Stomach (tissue), 9 donors: ENCODE results near the gene SLC22A12. TPM values are rescaled to one million over a fixed set of nuclear protein-coding genes. Genes with fewer than 3 reads are reported as not detected.
"Not testable (repeated sequence)": the region's sequence is repeated elsewhere in the genome, so short reads cannot be mapped to it uniquely, and the experiment has no call there.

Source experiments
- DNase-seq, 2 donors: peaks; one replicate each; pipeline versions ENCODE4 v3.0.0 to v3.0.0-alpha.2; 2013 to 2019
- H3K27ac ChIP-seq, 5 donors: fragments of 200-600 bp in 4 of 5; sonication (generic) in 4 of 5; one replicate each; pipeline ENCODE4 v1.5.1; 2013 to 2019; ENCODE audit warnings: mild to moderate bottlenecking in 1 of 5, moderate library complexity in 1 of 5
- H3K27me3 ChIP-seq, 3 donors: fragments of 200-600 bp; sonication (generic); one replicate each; pipeline ENCODE4 v1.5.1; 2017 to 2019; ENCODE audit warnings: mixed run types in 1 of 3
- H3K36me3 ChIP-seq, 4 donors: fragments of 200-600 bp; sonication (generic); 1 replicate in 3 of 4; 2 replicates in 1 of 4; pipeline ENCODE4 v1.5.1; 2016 to 2019
- H3K4me1 ChIP-seq, 4 donors: fragments of 200-600 bp; sonication (generic); one replicate each; pipeline ENCODE4 v1.5.1; 2016 to 2019
- H3K4me3 ChIP-seq, 4 donors: fragments of 200-600 bp; sonication (generic) in 3 of 4; one replicate each; pipeline ENCODE4 v1.5.1; 2016 to 2019; ENCODE audit warnings: mild to moderate bottlenecking in 1 of 4
- H3K9me3 ChIP-seq, 4 donors: fragments of 200-600 bp; sonication (generic); one replicate each; pipeline ENCODE4 v1.5.1; 2016 to 2019
- EP300 ChIP-seq: sonication (generic); formaldehyde crosslinking; IDR thresholded peaks from one replicate; pipeline ENCODE4 v1.6.1; 2017; ENCODE audit warnings: antibody characterized with exemption
- POLR2A ChIP-seq, 4 donors: fragments of 450-650 bp; IDR thresholded peaks; one replicate each; pipeline ENCODE4 v1.6.1; 2016; ENCODE audit warnings: antibody characterized with exemption in 4 of 4, control low read depth in 2 of 4, mild to moderate bottlenecking in 1 of 4, moderate library complexity in 1 of 4
- POLR2AphosphoS5 ChIP-seq, 3 donors: sonication (generic); formaldehyde crosslinking; IDR thresholded peaks; one replicate each; pipeline ENCODE4 v1.6.1; 2016; ENCODE audit warnings: antibody characterized with exemption in 3 of 3
- WGBS, 5 donors: extraction: QIAGEN DNeasy Blood & Tissue Kit in 3 of 5; methylation state at CpG; one replicate each; pipeline versions ENCODE4 v1.1.5 to v1.1.7; 2013 to 2018; 5-methylcytosine and 5-hydroxymethylcytosine counted together
- intact Hi-C: fragments of 100-400 bp; cut with DNase I; formaldehyde crosslinking; loops from one replicate; pipeline ENCODE4 v1.15.1; 2023; ENCODE audit warnings: low total_unique reads
- polyA plus RNA-seq, 3 donors: library from polyadenylated mRNA; stranded (reverse); fragments of 200-250 nt; gene quantifications; one replicate each; pipeline ENCODE4 v1.2.3, GENCODE V29; 2013
- total RNA-seq, 5 donors: library from RNA; depleted of rRNA; stranded (reverse); fragments of >200 nt; gene quantifications; one replicate each; pipeline versions ENCODE4 v1.1.0 to v1.2.3, GENCODE V29; 2014 to 2016
- TF ChIP-seq, protein P1 (sequence below), 7 experiments: fragments of 450-650 bp in 4 of 7; fragments of 200-600 bp in 3 of 7; sonication (generic) in 3 of 7; IDR thresholded peaks; one replicate each; pipeline ENCODE4 v1.5.1; 2016 to 2019; ENCODE audit warnings: antibody characterized with exemption in 7 of 7, control low read depth in 2 of 7, mild to moderate bottlenecking in 1 of 7
- donor health status: healthy with polysubstance abuse.
- donor health status: Bipolar disorder and iron deficiency.
- donor health status: healthy.

The SLC22A12 gene
- total and polyA plus RNA-seq, 8 donors = not detected

DNA sequence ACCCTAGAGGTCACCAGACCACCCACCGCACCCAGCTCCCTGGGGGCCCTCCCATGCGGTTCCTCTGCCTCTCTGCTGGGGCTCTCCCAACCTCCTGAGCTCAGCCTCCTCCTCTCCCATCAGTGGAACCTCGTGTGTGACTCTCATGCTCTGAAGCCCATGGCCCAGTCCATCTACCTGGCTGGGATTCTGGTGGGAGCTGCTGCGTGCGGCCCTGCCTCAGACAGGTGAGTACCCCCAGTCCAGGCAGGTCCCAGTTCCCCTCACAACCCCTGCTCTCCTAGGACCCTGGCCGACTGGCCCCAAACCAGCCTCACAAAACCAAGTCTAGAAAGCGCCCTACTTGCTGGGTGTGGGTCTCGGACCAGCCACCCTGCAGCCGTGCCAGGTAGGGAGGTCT is 1.6 kb downstream of the SLC22A12 start:
- TF ChIP-seq, protein P1, sequence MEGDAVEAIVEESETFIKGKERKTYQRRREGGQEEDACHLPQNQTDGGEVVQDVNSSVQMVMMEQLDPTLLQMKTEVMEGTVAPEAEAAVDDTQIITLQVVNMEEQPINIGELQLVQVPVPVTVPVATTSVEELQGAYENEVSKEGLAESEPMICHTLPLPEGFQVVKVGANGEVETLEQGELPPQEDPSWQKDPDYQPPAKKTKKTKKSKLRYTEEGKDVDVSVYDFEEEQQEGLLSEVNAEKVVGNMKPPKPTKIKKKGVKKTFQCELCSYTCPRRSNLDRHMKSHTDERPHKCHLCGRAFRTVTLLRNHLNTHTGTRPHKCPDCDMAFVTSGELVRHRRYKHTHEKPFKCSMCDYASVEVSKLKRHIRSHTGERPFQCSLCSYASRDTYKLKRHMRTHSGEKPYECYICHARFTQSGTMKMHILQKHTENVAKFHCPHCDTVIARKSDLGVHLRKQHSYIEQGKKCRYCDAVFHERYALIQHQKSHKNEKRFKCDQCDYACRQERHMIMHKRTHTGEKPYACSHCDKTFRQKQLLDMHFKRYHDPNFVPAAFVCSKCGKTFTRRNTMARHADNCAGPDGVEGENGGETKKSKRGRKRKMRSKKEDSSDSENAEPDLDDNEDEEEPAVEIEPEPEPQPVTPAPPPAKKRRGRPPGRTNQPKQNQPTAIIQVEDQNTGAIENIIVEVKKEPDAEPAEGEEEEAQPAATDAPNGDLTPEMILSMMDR (IDR thresholded peaks at IDR 0.05) = no peak
- TF ChIP-seq EP300 = no peak
- no peak for TF ChIP-seq POLR2A (IDR thresholded peaks at IDR 0.05)
- no peak for TF ChIP-seq POLR2AphosphoS5 (IDR thresholded peaks at IDR 0.05)
- 79 to 85% (median 83%) methylated on average over 6 to 9 of the region's 9 CpGs for WGBS, 5 donors

DNA sequence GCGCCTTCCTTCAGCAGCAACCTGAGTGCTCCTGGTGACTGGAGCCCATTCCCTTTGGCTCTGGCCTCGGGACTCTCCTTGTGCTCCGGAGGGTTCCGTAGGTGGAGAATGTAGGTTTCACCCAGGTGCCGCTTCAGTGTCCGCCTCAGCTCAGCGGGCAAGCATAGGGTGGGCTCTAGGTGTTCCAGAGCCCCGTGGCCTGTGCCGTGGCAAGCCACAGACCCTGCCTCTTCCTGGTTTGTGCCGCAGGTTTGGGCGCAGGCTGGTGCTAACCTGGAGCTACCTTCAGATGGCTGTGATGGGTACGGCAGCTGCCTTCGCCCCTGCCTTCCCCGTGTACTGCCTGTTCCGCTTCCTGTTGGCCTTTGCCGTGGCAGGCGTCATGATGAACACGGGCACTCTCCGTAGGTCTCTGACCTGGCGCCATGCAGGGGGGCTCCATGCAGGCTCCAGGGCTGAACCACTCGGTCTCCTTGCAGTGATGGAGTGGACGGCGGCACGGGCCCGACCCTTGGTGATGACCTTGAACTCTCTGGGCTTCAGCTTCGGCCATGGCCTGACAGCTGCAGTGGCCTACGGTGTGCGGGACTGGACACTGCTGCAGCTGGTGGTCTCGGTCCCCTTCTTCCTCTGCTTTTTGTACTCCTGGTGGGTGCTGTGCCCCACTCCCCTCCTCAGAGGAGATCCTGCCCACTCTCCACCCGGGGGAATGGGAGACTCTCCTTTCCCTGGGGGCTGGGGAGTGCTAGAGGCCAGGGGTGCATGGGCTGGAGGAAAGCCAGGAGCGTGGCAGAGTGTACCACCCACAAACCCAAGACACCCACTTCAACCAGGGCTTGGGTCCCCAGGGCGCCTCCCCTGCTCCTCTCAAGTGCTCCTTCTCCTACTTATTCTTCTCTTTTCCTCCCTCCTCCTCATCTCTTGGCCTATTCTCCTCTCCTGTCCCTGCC is 2.4 kb downstream of the SLC22A12 start:
- Histone ChIP-seq H3K4me3 (no peak overlapping the region), H3K4me1 (no peaks in the 10 kb centered on the region), H3K9me3 (peaks cover 0 to 12% (median 9%) of the 10 kb centered on the region in 4 donors), H3K27ac (no peak overlapping the region), H3K27me3 (no peaks in the 10 kb centered on the region), H3K36me3 (no peaks in the 10 kb centered on the region)
- intact Hi-C loops = no loop called here
- no peak for TF ChIP-seq EP300
- no peak for TF ChIP-seq POLR2A (IDR thresholded peaks at IDR 0.05)
- TF ChIP-seq POLR2AphosphoS5 (IDR thresholded peaks at IDR 0.05) = no peak
- TF ChIP-seq, protein P1 (IDR thresholded peaks at IDR 0.05) = no peak
- 85 to 87% (median 86%) methylated on average over 25 to 32 of the region's 32 CpGs for WGBS, 5 donors
- DNase-seq = no peak

More for the DNA sequence above, 1.6 kb downstream of the SLC22A12 start:
- Histone ChIP-seq H3K27me3 (no peaks in the 10 kb centered on the region), H3K27ac (no peak overlapping the region), H3K4me1 (no peaks in the 10 kb centered on the region), H3K9me3 (peaks cover 0 to 17% (median 15%) of the 10 kb centered on the region in 4 donors), H3K36me3 (no peaks in the 10 kb centered on the region), H3K4me3 (no peak overlapping the region)
- DNase-seq = no peak
- intact Hi-C loops = no loop called here

DNA sequence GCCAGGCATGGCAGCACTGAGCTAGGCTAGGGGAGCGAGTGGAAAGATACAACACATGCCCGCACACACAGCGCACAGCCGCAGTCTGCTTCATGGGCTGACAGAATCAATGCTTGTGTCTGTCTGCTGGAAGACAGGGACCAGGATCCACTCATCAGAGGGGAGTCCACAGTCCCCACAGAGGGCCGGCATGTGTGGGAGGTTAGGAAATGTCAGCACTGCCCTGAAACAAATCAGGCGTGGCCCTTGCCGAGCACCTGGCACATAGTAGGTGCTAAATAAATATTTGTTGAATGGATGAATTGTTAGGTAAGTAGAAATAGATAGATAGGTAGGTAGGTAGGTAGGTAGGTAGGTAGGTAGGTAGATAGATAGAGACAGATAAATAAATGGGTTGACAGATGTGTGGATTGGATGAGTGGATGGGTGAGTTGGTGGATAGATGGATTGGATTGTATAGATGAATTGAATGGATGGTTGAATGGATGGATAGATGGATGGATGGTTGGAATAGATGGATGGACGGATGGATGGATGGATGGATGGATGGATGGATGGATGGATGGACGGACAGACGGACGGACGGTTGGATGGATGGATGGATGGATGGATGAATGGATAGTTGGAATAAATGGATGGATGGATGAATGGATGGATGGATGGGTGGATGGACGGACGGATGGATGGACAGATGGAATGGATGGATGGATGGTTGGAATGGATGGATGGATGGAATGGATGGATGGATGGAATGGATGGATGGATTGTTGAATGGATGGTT is 3.3 kb downstream of the SLC22A12 start:
- TF ChIP-seq EP300 (no peak), POLR2A (IDR thresholded peaks at IDR 0.05) (no peak), POLR2AphosphoS5 (IDR thresholded peaks at IDR 0.05) (no peak)
- TF ChIP-seq, protein P1 (IDR thresholded peaks at IDR 0.05) = no peak
- H3K9me3 ChIP-seq = peaks cover 0 to 3% (median 2%) of the 10 kb centered on the region in 4 donors
- DNase-seq = no peak
- no peak overlapping the region for H3K4me3 ChIP-seq
- no peaks in the 10 kb centered on the region for H3K27me3 ChIP-seq
- intact Hi-C loops = no loop called here
- no peak overlapping the region for H3K27ac ChIP-seq
- H3K36me3 ChIP-seq = no peaks in the 10 kb centered on the region
- H3K4me1 ChIP-seq = no peaks in the 10 kb centered on the region
- 87 to 93% (median 92%) methylated on average over 14 of the region's 14 CpGs for WGBS, 5 donors

DNA sequence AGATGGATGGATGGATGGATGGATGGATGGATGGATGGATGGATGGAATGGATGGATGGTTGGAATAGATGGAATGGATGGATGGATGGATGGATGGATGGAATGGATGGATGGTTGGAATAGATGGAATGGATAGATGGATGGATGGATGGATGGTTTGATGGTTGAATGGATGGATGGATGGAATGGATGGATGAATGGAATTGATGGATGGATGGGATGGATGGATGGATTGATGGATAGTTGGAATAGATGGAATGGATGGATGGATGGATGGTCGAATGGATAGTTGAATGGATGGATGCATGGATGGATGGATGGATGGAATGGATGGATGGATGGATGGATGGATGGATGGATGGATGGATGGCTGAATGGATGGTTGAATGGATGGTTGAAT is 4.9 kb downstream of the SLC22A12 start:
- intact Hi-C loops, H3K36me3 ChIP-seq, H3K4me1 ChIP-seq, H3K27ac ChIP-seq, H3K4me3 ChIP-seq, DNase-seq, H3K27me3 ChIP-seq, H3K9me3 ChIP-seq: not testable (repeated sequence)
- WGBS, 5 donors = 59 to 78% (median 66%) methylated on average over 1 of the region's 1 CpG
